Activated CD8-positive, alpha-beta memory T cell treated with anti-CD3 and anti-CD28 coated beads, Interleukin-2, amount 50 U/mL, for 4 hours (primary cell): Measurements from ENCODE around the gene CABP2.

Experiments used
- DNase-seq: peaks from one replicate; pipeline ENCODE4 v3.0.0-alpha.2; 2020

The CABP2 gene

GRCh38 chr11:67507242-67507863 lies 15.9 kb downstream of the CABP2 start:
- DNase-seq, result no peak

GRCh38 chr11:67506426-67507051 lies 16.7 kb downstream of the CABP2 start:
- DNase-seq, result no peak

GRCh38 chr11:67505605-67506396 lies 17.4 kb downstream of the CABP2 start:
- DNase-seq, result peak; percentile 90

- DNase-seq, result peak; percentile 79
Observed at GRCh38 chr11:67504950-67505581, 18.2 kb downstream of the CABP2 start, which contains the start of gene PITPNM1. Gene PITPNM1, minus strand, starts transcription at chr11:67505363. Its CDS starts 1,183 bp downstream, at chr11:67504180.

- peak; percentile 44 for DNase-seq
Observed at GRCh38 chr11:67504005-67504949, 19.0 kb downstream of the CABP2 start.

- peak; percentile 15 for DNase-seq
Observed at GRCh38 chr11:67503119-67504004, 19.9 kb downstream of the CABP2 start.

- peak; percentile 16 for DNase-seq
Observed at GRCh38 chr11:67502328-67502979, 20.8 kb downstream of the CABP2 start.

GRCh38 chr11:67501854-67502253 lies 21.4 kb downstream of the CABP2 start:
- DNase-seq, result peak; percentile 12

- peak; percentile 12 for DNase-seq
Observed at GRCh38 chr11:67500831-67501715, 22.2 kb downstream of the CABP2 start.

GRCh38 chr11:67500484-67500821 lies 22.8 kb downstream of the CABP2 start:
- no peak for DNase-seq

- no peak for DNase-seq
Observed at GRCh38 chr11:67499808-67500483, 23.3 kb downstream of the CABP2 start.

- no peak for DNase-seq
Observed at GRCh38 chr11:67498544-67498972, 24.7 kb downstream of the CABP2 start.

- no peak for DNase-seq
Observed at GRCh38 chr11:67497656-67498291, 25.5 kb downstream of the CABP2 start.

- DNase-seq, result no peak
Observed at GRCh38 chr11:67496113-67496512, 27.1 kb downstream of the CABP2 start.

GRCh38 chr11:67495234-67496005 lies 27.8 kb downstream of the CABP2 start:
- DNase-seq, result no peak

GRCh38 chr11:67494371-67495233 lies 28.6 kb downstream of the CABP2 start:
- no peak for DNase-seq
